Aorta (tissue), 5 donors: Measurements from ENCODE around the gene TCF4. TPM values are rescaled to one million over a fixed set of nuclear protein-coding genes. Genes with fewer than 3 reads are reported as not detected.
A peak's percentile ranks its signal among the peaks of the same experiment; 100 is the strongest.

ENCODE experiments used
- ATAC-seq: fragments of 200-7000 bp; cut with Tn5 transposase; one replicate; pipeline ENCODE4 v1.9.1; 2022; ENCODE audit warnings: moderate library complexity; ENCODE audit not compliant: low FRiP score
- DNase-seq, 2 donors: peaks; one replicate each; pipeline ENCODE4 v3.0.0-alpha.2; 2020
- H3K27ac ChIP-seq, 2 donors: one replicate each; pipeline ENCODE4 v1.5.1; 2013; ENCODE audit warnings: low read length in 2 of 2, mild to moderate bottlenecking in 2 of 2, moderate library complexity in 2 of 2, control low read depth in 1 of 2, inconsistent platforms in 1 of 2, low read depth in 1 of 2
- H3K27me3 ChIP-seq, 2 donors: one replicate each; pipeline ENCODE4 v1.6.1; 2013; ENCODE audit warnings: control low read depth in 1 of 2, low read length in 1 of 2, mild to moderate bottlenecking in 1 of 2, moderate library complexity in 1 of 2; ENCODE audit not compliant: insufficient read depth in 2 of 2, control insufficient read depth in 1 of 2
- H3K36me3 ChIP-seq, 2 donors: one replicate each; pipeline ENCODE4 v1.6.1; 2013; ENCODE audit warnings: control low read depth in 1 of 2, low read length in 1 of 2, mild to moderate bottlenecking in 1 of 2; ENCODE audit not compliant: insufficient read depth in 2 of 2, control insufficient read depth in 1 of 2
- H3K4me1 ChIP-seq, 2 donors: one replicate each; pipeline ENCODE4 v1.6.1; 2013; ENCODE audit warnings: low read length in 2 of 2, control low read depth in 1 of 2, mild to moderate bottlenecking in 1 of 2, moderate library complexity in 1 of 2; ENCODE audit not compliant: insufficient read depth in 2 of 2, control insufficient read depth in 1 of 2
- H3K4me3 ChIP-seq, 2 donors: one replicate each; pipeline ENCODE4 v1.5.1; 2013; ENCODE audit warnings: low read length in 2 of 2, control low read depth in 1 of 2, mild to moderate bottlenecking in 1 of 2
- H3K9me3 ChIP-seq: one replicate; pipeline ENCODE4 v1.6.1; 2013; ENCODE audit warnings: mild to moderate bottlenecking, low read length; ENCODE audit not compliant: control insufficient read depth
- WGBS, 2 donors: extraction: QIAGEN DNeasy Blood & Tissue Kit; methylation state at CpG; one replicate each; pipeline ENCODE4 v1.1.7; 2013; 5-methylcytosine and 5-hydroxymethylcytosine counted together
- intact Hi-C, 2 donors: fragments of 100-400 bp; cut with DNase I; formaldehyde crosslinking; loops; one replicate each; pipeline versions ENCODE4 v1.14.2 to v1.15.0; 2022
- polyA plus RNA-seq, 2 donors: library from polyadenylated mRNA; stranded (reverse); fragments of 200-250 nt; gene quantifications; one replicate each; pipeline ENCODE4 v1.2.3, GENCODE V29; 2013
- total RNA-seq, 2 donors: library from RNA; stranded (reverse); fragmentation: NEBNext Ultra II Directional; extraction: Animal tissue kit (Norgen Biotek cat#: 25700); gene quantifications; one replicate each; pipeline ENCODE4 v1.2.1, GENCODE V29; 2021
- donor health status: healthy with polysubstance abuse.
- donor health status: Bipolar disorder and iron deficiency.
- donor health status: DM: no; HTN: no; CAD: no.
- donor health status: DM: no; HTN: no; CAD: no.
- donor health status: DM: yes; HTN: yes; CAD: no.

TCF4 gene
- total and polyA plus RNA-seq, 4 donors = 11.8 to 297 (median 75.0) TPM

DNA sequence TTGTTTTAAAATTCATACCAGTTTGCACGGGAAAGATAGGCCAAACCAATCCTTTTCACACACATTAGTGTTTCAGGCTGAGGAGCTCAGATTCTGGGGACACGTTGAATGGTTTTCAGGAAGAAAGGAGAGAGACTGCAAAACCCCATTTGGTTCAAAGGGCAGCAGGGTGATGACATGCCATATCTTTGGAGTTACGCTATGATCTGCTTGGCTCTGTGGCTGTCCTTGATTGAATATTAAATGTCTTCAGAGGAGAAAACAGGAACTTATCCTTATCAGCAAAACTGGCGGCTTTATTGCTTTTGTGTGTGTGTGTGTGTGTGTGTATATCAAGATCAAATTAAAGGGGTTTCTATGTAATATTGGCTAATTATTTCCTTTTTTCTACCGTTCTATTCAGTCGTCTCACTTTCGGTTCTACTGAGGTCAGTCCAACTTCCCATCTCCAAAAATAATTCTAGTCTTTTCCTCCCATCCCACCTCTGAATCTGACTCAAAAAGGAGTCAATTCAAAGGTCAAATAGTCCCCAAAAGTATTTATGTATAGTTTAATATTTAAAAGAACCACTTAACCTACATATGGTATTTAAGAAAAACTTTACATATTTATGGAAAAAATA lies 335.8 kb downstream of the TCF4 start:
- intact Hi-C loops = no loop called here
- DNase-seq (no peak), ATAC-seq (peak; percentile 47)
- no peaks in the 10 kb centered on the region for H3K27me3 ChIP-seq
- WGBS, 2 donors = 40 to 42% methylated on average over 7 of the region's 7 CpGs
- H3K4me1 ChIP-seq = peaks cover 3 to 4% of the 10 kb centered on the region in 2 donors
- no peak overlapping the region for H3K4me3 ChIP-seq
- no peaks in the 10 kb centered on the region for H3K9me3 ChIP-seq
- H3K36me3 ChIP-seq = peaks cover 0 to 4% of the 10 kb centered on the region in 2 donors
- peak overlapping the region in 1 of 2 donors; percentile 6 for H3K27ac ChIP-seq

- no peak for DNase-seq
- intact Hi-C loops = no loop called here
- H3K27me3 ChIP-seq = no peaks in the 10 kb centered on the region
- no peaks in the 10 kb centered on the region for H3K9me3 ChIP-seq
- H3K4me3 ChIP-seq = no peak overlapping the region
- 57 to 59% methylated on average over 13 of the region's 13 CpGs for WGBS, 2 donors
- H3K27ac ChIP-seq = no peak overlapping the region
- H3K36me3 ChIP-seq = peaks cover 0 to 4% of the 10 kb centered on the region in 2 donors
- peaks cover 3 to 4% of the 10 kb centered on the region in 2 donors for H3K4me1 ChIP-seq
- peak; percentile 34 for ATAC-seq
Observed at GRCh38 chr18:55251254-55251971, 336.6 kb downstream of the TCF4 start.

GRCh38 chr18:55250768-55251173 lies 337.2 kb downstream of the TCF4 start:
- intact Hi-C loops = no loop called here
- Histone ChIP-seq H3K4me1 (peaks cover 3 to 4% of the 10 kb centered on the region in 2 donors), H3K9me3 (no peaks in the 10 kb centered on the region), H3K27me3 (no peaks in the 10 kb centered on the region), H3K27ac (no peak overlapping the region), H3K4me3 (no peak overlapping the region), H3K36me3 (no peaks in the 10 kb centered on the region)
- ATAC-seq = no peak
- no peak for DNase-seq
- WGBS, 2 donors = 52 to 77% methylated on average over 4 of the region's 4 CpGs

GRCh38 chr18:55249550-55249949 lies 338.4 kb downstream of the TCF4 start:
- no peaks in the 10 kb centered on the region for H3K36me3 ChIP-seq
- H3K27me3 ChIP-seq = no peaks in the 10 kb centered on the region
- no peaks in the 10 kb centered on the region for H3K9me3 ChIP-seq
- no peak overlapping the region for H3K27ac ChIP-seq
- 91 to 93% methylated on average over 6 of the region's 6 CpGs for WGBS, 2 donors
- no peak overlapping the region for H3K4me3 ChIP-seq
- intact Hi-C loops = no loop called here
- DNase-seq = no peak
- ATAC-seq = no peak
- peaks cover 3 to 5% of the 10 kb centered on the region in 2 donors for H3K4me1 ChIP-seq

GRCh38 chr18:55248495-55248894 lies 339.5 kb downstream of the TCF4 start:
- Histone ChIP-seq H3K27ac (no peak overlapping the region), H3K9me3 (no peaks in the 10 kb centered on the region), H3K4me3 (no peak overlapping the region), H3K4me1 (peaks cover 3 to 6% of the 10 kb centered on the region in 2 donors), H3K36me3 (no peaks in the 10 kb centered on the region), H3K27me3 (no peaks in the 10 kb centered on the region)
- intact Hi-C loops = no loop called here
- DNase-seq = no peak
- 88 to 89% methylated on average over 1 of the region's 1 CpG for WGBS, 2 donors
- ATAC-seq = no peak

DNA sequence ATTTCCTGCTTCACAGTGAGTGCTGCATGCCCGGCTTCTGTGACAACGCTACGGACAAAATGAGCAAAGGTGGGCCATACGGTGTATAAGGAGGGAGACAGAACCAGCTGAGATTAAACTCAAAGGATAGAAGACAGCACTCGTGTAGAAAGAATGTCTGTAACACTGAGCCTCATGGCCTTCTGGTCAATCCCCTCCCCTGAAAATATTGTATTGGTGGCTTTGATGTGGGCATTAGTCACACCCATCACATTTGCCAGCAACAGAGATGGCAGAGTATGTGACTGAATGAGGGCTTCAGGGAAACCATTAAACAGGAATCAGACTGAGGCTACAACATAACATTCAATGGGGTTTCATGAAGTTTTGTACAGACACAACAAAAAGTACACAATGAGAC lies 341.0 kb downstream of the TCF4 start:
- no peak for DNase-seq
- Histone ChIP-seq H3K27me3 (no peaks in the 10 kb centered on the region), H3K36me3 (no peaks in the 10 kb centered on the region), H3K4me1 (peaks cover 3 to 6% of the 10 kb centered on the region in 2 donors), H3K9me3 (no peaks in the 10 kb centered on the region), H3K27ac (peak overlapping the region in 1 of 2 donors; percentile 82), H3K4me3 (no peak overlapping the region)
- ATAC-seq = no peak
- 87 to 91% methylated on average over 5 of the region's 5 CpGs for WGBS, 2 donors
- intact Hi-C loops = no loop called here

DNA sequence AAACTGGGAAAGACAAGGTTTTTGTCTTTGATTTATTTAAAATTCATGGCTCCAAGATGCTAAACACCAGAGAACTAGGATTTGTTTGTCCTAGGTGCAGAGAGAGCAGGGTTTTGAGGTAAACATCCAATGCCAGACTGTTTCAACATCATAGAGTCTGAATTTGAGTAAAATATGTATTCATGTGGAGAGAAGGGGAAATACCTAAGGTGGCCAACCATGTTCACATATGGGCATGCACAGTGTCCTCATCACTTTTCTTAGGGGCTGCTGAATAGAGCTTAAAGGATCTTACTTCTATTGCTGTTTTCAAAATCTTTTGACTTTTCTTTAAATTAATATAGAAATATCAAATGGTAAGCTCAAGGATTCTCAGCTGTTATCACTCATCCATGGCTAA lies 341.7 kb downstream of the TCF4 start:
- no peak overlapping the region for H3K4me3 ChIP-seq
- no peaks in the 10 kb centered on the region for H3K36me3 ChIP-seq
- no peak overlapping the region for H3K27ac ChIP-seq
- H3K27me3 ChIP-seq = no peaks in the 10 kb centered on the region
- H3K9me3 ChIP-seq = no peaks in the 10 kb centered on the region
- peaks cover 3% of the 10 kb centered on the region in 2 donors for H3K4me1 ChIP-seq
- DNase-seq (no peak), ATAC-seq (no peak)
- intact Hi-C loops = no loop called here

DNA sequence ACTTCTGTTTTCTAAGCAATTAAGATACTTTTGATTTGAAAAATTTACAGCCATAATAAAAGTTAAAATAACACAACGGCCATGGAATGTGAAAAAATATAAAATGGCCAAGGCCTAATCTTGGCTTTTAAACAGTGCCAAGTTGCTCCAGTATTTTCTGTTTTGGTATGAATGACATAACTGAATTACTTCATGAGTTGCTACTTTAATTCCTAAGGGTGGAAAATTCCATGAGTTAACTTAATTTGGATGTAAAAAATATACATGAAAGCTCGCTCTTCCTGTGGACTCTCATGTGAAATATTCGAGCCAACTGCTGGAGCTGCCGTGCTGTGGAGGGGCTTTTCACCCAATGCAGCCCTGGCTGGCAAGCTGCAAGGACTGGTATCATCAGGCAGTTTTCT lies 342.8 kb downstream of the TCF4 start:
- intact Hi-C loops = loop anchor here in 1 of 2 donors (2.0 kb wide), 1 partner anchor 76 kb away; no protein-coding TSS in a partner anchor
- Histone ChIP-seq H3K4me1 (peaks cover 3% of the 10 kb centered on the region in 2 donors), H3K9me3 (no peaks in the 10 kb centered on the region), H3K27me3 (no peaks in the 10 kb centered on the region), H3K36me3 (no peaks in the 10 kb centered on the region), H3K4me3 (peak overlapping the region in 1 of 2 donors; percentile 41), H3K27ac (peak overlapping the region; percentile 95)
- ATAC-seq (no peak), DNase-seq (no peak)
- 4% methylated on average over 4 of the region's 4 CpGs for WGBS, 2 donors

DNA sequence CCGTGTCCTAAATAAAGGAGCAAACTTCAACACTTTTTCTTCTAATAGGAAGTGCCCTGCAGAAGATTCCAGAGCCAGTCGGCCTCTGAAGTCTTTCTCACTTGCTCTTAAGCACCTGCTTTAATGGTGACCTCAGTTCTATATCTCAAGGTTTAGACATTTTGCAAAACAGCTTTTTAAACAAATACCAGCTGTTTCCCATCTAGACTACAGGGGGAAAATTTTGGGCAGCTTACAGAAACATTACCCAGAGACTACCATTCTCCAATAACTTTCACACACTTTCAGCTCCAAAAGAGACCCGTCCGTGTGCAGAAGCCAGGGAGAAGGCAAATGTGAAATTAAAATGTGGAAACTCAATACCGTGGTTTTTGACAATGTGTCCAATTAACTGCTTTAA lies 343.4 kb downstream of the TCF4 start:
- peak overlapping the region; percentile 3 to 26 for H3K4me3 ChIP-seq
- 2 to 6% methylated on average over 5 of the region's 5 CpGs for WGBS, 2 donors
- H3K27ac ChIP-seq = peak overlapping the region; percentile 82 to 95
- no peaks in the 10 kb centered on the region for H3K9me3 ChIP-seq
- H3K4me1 ChIP-seq = peaks cover 3% of the 10 kb centered on the region in 2 donors
- intact Hi-C loops = loop anchor here (2.0 to 5.0 kb wide), 4 partner anchors 73 to 343 kb away; partner anchors contain the start of gene TCF4 (in 1 of the 2)
- DNase-seq (no peak), ATAC-seq (no peak)
- H3K36me3 ChIP-seq = no peaks in the 10 kb centered on the region
- H3K27me3 ChIP-seq = no peaks in the 10 kb centered on the region
